GM19035 (cell line): ENCODE data around the gene NCKAP5.
"Not testable (repeated sequence)": the region's sequence is repeated elsewhere in the genome, so short reads cannot be mapped to it uniquely, and the experiment has no call there.

ENCODE experiments used
- ATAC-seq: cut with Tn5 transposase; IDR thresholded peaks from one replicate; pipeline ENCODE4 v1.9.1; 2021; ENCODE audit not compliant: unreplicated experiment

NCKAP5 gene

DNA sequence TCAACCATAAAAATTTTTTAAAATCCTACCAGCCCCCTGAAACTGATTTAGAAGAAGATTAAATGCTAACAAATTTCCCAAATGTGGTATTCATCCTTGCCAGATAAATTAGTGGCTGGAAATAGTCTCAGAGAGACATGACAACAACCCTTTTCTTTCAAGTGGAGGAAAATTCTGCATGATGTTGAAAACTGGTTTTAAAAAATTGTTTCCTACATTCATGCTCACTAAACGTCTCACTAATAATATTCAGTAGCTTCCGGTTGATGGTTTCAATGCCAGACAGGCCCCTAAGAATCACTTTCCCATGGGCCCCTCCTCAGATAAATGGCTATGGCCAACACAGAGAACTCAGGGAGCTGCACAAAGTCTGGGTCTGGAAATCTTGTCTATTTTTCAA lies 43.2 kb downstream of the NCKAP5 start:
- ATAC-seq = no peak

DNA sequence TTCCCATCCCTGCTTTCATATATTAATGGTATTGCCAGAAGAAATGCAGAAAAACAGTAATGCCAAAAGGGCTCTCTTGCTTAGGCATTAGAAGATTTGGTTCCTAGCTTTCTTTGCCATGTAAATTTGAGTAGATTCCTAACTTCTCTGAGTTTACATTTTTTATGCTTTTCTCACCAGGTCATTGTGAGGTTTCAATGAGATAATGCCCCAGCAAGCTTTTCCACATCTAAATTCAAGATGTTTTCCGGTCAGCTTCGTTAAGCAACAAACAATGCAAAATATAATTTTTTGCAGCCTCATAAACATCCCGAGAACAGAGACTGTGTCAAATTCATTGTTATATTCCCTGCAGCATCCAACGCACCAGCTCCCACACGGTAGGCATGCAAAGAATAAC lies 44.9 kb downstream of the NCKAP5 start:
- ATAC-seq = no peak

DNA sequence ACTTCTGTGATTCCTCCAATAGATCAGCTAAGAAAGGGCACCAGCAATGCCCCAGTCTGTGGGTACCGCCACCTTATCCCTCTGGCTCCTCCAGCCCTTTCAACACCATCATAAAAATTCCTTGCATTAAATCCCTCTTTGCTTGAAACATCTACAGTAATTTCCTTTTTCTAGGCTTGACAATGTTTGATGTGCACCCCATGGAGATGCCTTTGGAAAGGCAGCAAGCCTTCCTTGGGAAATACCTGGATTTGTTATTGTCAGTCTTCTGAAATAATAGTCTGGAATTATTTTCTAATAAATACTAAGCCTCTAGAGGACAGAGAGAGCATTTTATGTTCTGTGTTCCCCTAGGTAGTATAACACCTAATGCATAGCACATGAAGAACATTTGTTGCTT lies 46.1 kb downstream of the NCKAP5 start:
- ATAC-seq = no peak

DNA sequence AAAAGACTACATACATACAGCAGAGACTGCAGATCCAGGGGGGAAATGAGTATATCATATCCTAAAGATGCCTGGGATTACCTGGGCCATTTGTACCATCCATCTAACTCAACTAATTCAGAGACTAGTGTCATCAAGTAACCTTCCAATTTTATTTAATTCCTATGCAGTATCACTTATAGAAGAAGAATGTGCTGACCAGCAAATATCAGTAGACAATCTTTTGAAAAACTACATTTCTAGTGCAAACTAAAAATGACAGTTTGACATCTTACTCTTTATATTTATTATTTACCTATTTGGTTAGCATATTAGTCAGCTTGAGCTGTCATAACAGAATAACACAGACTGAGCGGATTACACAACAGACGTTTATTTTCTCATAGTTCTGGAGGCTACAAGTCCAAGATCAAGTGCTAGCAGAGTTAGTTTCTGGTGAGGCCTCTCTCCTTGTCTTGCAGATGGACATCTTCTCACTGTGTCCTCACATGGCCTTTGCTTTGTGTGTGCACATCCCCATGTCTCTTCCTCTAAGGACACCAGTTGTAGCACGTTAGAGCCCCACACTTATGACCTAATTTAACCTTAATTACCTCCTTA lies 47.0 kb downstream of the NCKAP5 start:
- no peak for ATAC-seq

DNA sequence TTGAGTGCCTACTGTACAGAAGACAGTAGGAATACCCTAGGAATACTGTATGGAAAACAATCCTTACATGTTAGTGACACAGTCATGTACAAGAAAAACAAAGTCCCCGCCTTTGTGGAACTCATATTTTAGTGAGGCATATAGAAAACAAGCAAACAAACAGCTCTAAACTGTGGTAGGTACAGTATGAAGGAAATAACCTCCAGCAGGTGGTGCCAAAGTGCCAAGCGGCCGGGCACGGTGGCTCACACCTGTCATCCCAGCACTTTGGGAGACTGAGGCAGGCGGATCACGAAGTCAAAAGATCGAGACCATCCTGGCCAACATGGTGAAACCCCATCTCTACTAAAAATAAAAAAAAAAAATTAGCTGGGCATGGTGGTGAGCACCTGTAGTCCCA lies 48.6 kb downstream of the NCKAP5 start:
- ATAC-seq = not testable (repeated sequence)

DNA sequence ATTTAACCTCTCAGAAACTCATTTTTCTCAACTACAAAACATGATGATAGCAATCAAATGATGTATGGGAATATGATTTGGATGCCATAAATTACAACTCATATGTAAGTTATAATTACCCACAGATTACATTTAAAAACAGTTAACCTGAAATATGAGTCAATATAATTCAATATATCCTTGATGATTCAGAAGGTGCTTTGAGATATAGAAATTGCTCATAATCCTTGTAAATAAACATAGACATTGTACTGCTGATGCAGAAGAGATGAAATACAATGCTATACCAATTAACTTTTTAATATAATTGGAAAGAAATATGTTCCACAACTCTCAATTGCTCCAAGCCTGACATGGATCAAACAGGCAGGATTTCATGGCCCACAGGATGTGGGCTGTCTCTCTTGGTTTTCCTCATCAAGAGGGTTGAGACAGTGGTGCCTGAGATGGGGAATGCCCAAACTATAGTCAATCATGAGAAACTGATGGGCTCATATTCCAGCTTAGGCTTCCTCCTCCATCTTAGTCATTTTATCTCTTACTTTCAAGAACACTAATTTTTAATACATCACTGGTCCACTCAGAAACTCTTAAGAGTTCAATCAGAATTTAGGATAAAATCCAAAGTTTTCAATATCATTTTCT lies 49.4 kb downstream of the NCKAP5 start:
- no peak for ATAC-seq

DNA sequence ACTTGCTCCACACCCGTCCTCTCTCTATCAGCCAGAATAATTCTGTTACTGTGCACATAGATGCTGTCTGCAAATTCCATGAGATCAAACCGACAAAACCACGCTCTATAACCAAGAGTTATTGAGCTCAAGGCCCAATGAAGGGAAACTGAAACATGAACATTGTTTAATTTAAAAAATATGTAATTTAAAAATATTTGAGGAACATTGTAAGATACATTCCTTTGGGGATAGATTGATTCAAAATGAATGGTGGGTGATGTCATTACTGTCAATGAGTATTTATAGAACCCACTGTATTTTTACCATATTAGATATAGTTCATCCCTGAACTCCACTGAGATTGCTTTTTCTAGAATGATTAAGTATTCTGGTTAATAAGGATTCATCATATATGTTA lies 50.4 kb downstream of the NCKAP5 start:
- ATAC-seq = no peak

DNA sequence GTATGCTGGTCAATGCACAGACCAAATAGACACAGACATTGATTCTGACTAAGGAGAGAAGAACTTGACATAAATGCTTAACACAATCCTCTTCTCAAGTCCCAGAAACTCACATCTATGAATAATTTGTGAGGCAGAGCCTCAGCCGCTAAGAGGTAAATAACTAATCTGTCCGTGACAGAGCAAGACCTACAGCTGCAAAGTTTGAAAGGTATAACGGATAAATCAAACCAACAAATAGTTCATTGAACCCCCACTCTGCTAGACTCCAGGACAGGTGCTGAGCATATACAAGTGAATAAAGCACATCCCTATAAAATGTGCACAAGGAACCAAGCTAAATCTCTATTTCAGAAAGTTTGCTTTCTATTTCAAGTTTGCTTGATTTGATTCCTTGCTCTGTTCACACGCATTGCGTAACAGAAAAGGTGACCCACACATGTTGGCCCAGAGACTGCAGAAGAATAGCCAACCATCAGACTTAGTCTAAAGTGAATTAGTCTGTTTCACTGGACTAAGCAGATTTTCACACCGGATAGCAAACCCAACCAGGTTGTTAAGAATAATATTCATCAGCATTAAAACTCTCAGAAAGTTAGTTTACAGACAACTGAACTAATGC lies 51.7 kb downstream of the NCKAP5 start:
- no peak for ATAC-seq

DNA sequence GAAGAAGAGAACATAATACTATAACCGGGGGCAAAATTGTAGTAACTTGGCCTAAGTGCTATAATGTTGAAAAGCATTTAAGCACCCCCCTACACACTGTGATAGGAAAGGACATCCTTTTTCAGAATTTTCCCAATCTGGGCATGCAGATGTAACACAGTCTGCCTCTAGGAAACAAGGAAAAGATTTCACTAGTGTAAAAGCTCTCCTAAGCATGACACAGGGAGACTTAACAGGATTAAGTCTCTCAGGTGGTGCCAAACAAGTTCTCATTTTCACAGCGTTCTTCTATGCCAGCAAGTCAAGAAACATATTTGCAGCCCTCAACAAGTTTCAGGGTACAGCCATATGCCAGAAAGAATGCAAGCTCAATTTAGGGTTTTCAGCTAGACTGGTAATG lies 53.0 kb downstream of the NCKAP5 start:
- ATAC-seq = no peak

DNA sequence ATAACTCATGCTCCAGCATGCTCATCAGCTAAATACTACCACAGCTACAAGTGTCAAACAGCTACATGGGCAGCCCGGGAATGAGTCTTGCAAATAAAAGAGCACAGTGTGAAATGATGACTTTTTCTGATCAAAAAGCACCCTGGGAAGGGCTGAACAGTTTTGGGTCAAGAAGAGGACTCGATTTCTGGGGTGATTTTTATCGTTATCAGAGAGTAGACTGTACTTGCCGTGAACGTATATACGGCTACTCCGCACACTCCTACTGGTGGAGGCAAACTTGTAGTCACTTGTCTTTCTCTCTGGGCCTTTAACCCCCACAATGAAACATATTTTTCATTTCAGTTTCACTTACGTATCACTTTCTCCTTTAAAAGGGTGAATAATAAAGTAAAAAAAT lies 54.4 kb downstream of the NCKAP5 start:
- ATAC-seq = no peak

DNA sequence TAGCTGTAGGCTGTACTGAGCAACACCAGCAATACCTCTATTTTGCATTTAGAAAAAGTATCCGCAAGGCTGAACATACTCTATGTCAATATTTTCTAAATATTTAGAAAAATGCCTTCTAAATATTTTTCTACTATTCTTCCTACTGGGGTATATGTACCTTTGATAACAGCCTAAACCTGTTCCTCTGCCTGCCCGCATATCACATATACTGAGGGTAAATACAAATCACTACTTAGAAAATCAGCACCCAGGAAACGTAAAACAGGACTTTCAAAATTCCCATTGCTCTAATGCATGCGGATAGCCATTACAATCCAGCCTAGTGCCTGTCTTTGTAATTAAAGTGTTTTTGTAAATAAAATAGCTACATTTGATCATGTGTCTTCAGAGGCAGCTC lies 56.1 kb downstream of the NCKAP5 start:
- ATAC-seq = no peak

DNA sequence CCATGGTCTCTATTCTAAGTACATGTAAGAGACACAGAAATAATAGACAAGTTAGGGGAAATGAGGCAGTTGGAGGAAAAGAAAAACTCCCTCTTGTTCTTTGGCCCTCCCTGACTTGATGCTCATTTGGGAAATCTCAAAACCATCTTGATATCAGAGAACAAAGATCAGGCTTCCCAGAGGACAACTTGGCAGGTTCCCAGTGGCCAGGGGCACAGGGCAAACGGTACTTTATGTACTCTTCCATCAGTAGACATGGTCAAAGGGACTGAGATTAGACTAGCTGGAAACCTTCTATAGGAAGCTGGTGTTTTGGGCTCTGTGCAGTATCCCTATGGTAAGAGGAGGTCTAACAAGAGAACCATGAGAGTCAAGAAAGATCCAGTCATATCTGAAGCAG lies 56.6 kb downstream of the NCKAP5 start:
- no peak for ATAC-seq

DNA sequence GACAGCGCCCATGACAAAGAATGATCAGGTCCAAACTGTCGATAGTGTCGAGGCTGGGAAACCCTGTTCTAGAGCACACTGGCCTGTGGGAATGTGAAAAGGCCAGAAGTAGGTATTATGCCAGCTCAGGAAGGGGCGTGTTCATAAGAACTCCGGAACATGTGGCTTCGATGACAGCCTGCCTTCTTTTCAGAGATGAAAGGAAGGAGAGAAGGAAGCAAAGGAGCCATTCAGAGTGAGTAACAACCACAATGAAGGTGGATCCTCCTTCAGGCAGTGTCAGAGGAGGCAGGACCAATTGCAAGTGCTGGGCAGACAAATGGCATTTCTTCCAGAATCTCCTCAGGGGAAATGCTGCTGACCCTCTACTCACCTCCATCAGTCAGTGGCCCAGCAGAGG lies 58.5 kb downstream of the NCKAP5 start:
- ATAC-seq = no peak

DNA sequence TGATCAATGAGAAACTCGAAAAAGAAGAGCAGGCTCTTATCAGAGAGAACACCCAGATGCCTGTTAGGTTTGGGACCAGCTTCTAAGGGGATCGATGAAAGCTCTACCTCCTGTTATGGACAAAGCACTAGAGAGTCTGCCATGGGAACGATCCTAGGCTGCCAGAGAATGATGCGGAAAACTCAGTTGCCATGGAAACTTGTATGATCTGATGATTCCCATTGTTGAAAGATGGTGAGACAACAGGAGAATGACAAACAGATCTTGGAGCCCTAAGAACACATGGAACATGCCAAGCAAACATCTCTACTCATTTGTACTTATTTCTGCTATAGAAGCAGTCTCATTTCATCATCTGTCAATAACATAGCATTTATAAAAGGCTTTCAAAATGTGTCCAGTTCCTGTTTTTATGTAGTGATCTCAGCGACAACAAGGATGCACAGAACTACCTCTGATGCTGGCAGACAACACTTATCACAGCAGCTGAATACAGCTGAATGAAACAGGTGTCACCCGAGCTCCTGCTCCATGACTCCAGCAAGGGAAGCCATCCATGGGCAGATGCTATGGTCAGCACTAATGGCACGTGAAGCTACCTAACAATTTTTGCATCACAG lies 59.6 kb downstream of the NCKAP5 start:
- ATAC-seq = no peak

DNA sequence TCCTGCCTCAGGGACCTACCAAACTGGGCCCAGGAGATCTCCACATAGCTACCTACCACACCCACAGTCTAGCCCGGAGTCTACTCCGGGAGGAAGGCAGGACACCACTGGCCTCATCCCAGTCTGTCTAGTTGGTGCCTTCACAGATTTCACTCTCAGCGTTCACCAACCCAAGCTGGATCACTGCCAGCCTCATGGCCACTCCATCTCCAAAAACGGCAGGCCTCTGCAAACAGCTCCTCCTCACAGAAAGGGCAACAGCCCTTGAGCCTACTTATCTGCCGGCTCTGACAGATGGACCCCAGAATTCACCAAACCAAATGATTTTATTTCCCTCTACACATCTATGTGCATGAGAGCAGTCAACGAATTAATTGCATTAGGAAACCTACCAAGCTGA lies 61.3 kb downstream of the NCKAP5 start:
- ATAC-seq = no peak

DNA sequence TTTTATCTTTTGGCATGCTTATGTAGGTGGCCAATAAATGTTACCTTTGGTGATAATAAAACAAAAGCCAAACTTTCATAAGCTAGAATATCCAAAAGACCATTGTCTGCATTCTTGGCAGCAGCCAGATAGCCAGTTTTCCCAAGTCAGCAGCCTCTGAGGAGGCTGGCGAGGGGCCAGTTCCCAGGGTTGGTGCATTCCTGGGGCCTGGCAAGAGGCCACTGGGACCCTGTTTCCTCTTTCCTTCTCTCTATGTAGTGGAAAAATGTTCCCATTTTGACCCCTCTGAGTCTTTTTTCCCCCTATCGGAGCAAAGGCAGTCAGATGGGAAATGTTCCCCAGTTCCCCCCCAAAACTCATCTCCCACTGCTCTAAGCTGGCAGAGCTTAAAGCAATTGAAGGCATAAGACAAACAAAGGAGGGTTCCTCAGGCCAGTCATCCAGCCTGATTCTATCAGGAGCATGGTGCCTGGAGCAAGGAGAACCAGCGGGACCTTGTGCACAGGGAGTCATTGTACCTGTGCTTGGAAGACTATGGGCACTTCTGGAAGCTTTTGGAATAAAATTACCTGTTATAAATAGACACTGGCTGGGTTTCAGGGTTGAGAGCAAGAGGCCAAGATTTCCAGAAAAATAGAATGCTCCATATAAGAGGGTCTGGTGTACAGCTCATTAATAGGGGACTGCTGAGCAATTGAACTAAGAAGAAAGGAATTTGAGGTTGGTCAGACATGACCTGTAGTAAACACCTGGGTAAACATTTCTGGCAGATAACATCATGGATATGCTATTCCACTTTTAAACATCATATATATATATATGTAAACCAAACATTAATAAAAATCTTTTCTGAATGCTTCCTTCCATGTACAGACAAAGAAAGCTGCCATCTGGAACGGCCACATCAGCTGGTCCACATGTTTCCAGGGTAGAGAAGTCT lies 63.4 kb downstream of the NCKAP5 start:
- ATAC-seq = no peak

DNA sequence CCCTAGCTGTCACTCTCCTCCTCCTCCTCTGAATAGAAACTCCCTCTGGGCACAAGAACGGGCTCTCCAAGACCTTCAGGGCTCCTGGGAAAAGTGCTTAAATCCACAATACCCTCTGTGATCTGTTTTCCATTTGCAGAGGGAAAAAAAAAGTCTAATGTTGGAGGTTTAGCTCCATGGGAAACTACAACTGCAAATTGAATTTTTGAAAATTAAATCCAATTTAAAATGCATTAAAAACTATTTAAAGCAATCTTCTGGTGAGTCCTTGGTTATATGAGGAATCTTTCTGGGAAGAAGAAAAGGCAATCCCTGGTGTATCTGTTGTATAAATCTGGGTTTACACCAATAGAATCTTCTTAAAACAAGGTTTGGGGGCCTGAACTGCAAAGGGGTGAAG lies 64.3 kb downstream of the NCKAP5 start:
- no peak for ATAC-seq

DNA sequence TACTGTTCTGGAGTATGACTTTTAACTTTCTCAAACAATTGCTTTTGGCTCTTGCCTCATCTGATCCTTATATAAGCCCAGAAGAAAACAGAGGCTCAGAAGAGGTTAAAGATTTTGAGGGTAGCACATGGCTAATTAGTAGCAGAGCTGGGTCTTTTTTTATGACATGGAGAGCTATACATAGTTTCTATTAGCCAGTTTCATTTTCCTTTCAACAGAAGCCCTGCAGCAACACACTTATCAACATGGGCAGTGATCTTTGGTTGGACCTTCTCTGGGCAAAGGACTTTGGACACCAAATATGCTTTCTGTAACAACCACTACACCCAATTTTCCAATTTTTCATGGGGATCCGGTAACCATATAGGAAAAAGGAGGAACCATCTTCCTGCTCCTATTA lies 64.9 kb downstream of the NCKAP5 start:
- peak; percentile 71 for ATAC-seq

DNA sequence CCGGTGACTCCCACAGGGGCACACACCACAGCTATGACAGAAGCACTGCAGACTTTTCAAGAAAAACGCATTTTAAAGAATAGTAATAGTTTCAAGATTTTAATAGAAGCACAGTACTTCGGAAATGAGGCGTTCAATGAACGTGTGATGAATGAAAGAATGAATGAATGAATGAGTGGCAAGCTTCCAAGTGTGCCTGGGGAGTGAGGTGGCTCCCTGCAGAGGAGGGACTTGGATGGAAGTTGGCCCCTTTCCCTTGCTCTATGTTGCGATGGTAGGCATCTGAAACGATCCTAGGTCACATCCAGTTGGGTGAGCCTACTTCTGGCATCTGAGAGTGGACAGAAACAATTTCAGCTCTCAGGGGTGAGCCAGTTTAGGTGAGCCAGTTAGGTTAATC lies 65.6 kb downstream of the NCKAP5 start:
- no peak for ATAC-seq

DNA sequence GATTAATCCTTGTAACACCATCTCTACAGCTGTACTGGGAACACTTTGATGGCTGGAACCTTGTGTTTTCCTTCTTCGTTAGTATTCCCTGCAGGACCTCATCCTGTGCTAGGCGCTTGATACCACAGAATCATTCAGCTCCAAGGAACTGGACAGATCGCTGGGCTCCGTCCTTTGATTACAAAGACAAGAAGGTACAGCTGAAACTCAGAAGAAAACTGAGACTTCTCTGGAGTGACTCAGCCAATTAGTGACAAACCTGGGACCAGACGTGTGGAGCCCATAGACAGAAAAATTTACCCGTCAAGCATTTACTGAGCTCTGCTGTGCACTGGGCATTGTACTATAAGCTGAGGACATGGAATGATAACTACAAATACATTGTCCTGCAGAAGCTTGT lies 67.3 kb downstream of the NCKAP5 start:
- ATAC-seq = no peak
